ENCODE results near the gene KIF19.

Gene KIF19

GRCh38 chr17:74368341-74369081 lies 42.5 kb downstream of the KIF19 start:
- peak; percentile 9 for DNase-seq

GRCh38 chr17:74369221-74369620 lies 43.2 kb downstream of the KIF19 start:
- DNase-seq = no peak

- DNase-seq = no peak
Measured at GRCh38 chr17:74369665-74370490, 43.9 kb downstream of the KIF19 start.

GRCh38 chr17:74371653-74372147 lies 45.7 kb downstream of the KIF19 start:
- no peak for DNase-seq

- DNase-seq = no peak
Measured at GRCh38 chr17:74372426-74372825, 46.4 kb downstream of the KIF19 start.

- no peak for DNase-seq
Measured at GRCh38 chr17:74373838-74374606, 48.0 kb downstream of the KIF19 start.

- no peak for DNase-seq
Measured at GRCh38 chr17:74374858-74375257, 48.8 kb downstream of the KIF19 start.

- peak; percentile 71 for DNase-seq
Measured at GRCh38 chr17:74379495-74380085, 53.6 kb downstream of the KIF19 start.

GRCh38 chr17:74380086-74380958 lies 54.3 kb downstream of the KIF19 start:
- peak; percentile 61 for DNase-seq

- no peak for DNase-seq
Measured at GRCh38 chr17:74380959-74381808, 55.2 kb downstream of the KIF19 start.

- DNase-seq = no peak
Measured at GRCh38 chr17:74383141-74383540, 57.1 kb downstream of the KIF19 start.

GRCh38 chr17:74385201-74385600 lies 59.2 kb downstream of the KIF19 start:
- DNase-seq = no peak

- no peak for DNase-seq
Measured at GRCh38 chr17:74386386-74386785, 60.4 kb downstream of the KIF19 start.

GRCh38 chr17:74387365-74388218 lies 61.6 kb downstream of the KIF19 start:
- DNase-seq = no peak

GRCh38 chr17:74389084-74389753 lies 63.2 kb downstream of the KIF19 start:
- DNase-seq = no peak

- no peak for DNase-seq
Measured at GRCh38 chr17:74389937-74390679, 64.1 kb downstream of the KIF19 start.

GRCh38 chr17:74390680-74391653 lies 64.9 kb downstream of the KIF19 start:
- no peak for DNase-seq

Data from DMS79 treated with DMSO at 0.1 percent for 48 hours (cell line).